Parathyroid adenoma (tissue), 2 donors: ENCODE data around the gene MTX2.

Source experiments
- H2AFZ ChIP-seq: fragments of 300-600 bp; sonication (generic); one replicate; pipeline ENCODE4 v1.7.0; 2017; ENCODE audit warnings: antibody characterized with exemption, mild to moderate bottlenecking
- H3K27ac ChIP-seq: fragments of 300-600 bp; sonication (generic); one replicate; pipeline ENCODE4 v1.7.0; 2017
- H3K27me3 ChIP-seq: fragments of 300-600 bp; sonication (generic); one replicate; pipeline ENCODE4 v1.7.0; 2017; ENCODE audit warnings: low read length; ENCODE audit not compliant: control insufficient read depth, insufficient read depth
- H3K36me3 ChIP-seq: fragments of 300-600 bp; sonication (generic); one replicate; pipeline ENCODE4 v1.7.0; 2017; ENCODE audit warnings: low read length; ENCODE audit not compliant: control insufficient read depth, insufficient read depth
- H3K4me1 ChIP-seq: fragments of 300-600 bp; sonication (generic); one replicate; pipeline ENCODE4 v1.7.0; 2017; ENCODE audit warnings: control low read depth
- H3K4me2 ChIP-seq: fragments of 300-600 bp; sonication (generic); one replicate; pipeline ENCODE4 v1.7.0; 2017; ENCODE audit warnings: low read length
- H3K4me3 ChIP-seq: fragments of 300-600 bp; sonication (generic); one replicate; pipeline ENCODE4 v1.7.0; 2017; ENCODE audit warnings: low read depth, low read length
- H3K79me2 ChIP-seq: fragments of 300-600 bp; sonication (generic); one replicate; pipeline ENCODE4 v1.7.0; 2017; ENCODE audit warnings: control low read depth
- H3K9ac ChIP-seq: fragments of 300-600 bp; sonication (generic); one replicate; pipeline ENCODE4 v1.7.0; 2017; ENCODE audit warnings: mild to moderate bottlenecking
- H3K9me3 ChIP-seq: fragments of 300-600 bp; sonication (generic); one replicate; pipeline ENCODE4 v1.7.0; 2017; ENCODE audit warnings: low read length; ENCODE audit not compliant: control insufficient read depth
- TF ChIP-seq, protein P1 (sequence below): fragments of 300-600 bp; sonication (generic); IDR thresholded peaks from one replicate; pipeline ENCODE4 v1.7.0; 2017; ENCODE audit warnings: antibody characterized with exemption, mild to moderate bottlenecking
- donor health status: primary hyperparathyroidism.

The MTX2 gene

DNA sequence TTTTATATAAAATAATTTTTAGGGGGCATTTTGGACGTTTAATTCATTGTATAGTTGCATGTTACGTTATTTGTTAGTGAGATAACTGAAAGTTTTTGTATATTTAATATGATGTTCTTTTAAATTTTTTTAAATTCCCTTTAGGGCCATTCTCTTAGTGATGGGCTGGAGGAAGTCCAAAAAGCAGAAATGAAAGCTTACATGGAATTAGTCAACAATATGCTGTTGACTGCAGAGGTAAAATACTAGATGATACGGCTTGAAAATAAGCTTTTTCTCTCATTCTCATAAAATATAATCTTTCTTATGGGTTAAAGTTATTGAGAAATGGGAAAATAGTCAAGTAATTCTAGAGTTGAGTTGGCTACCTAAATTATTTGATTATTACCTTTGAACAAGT lies 58.9 kb downstream of the MTX2 start:
- Histone ChIP-seq H3K9ac (no peak overlapping the region), H3K27me3 (no peaks in the 10 kb centered on the region), H3K9me3 (no peaks in the 10 kb centered on the region), H3K4me3 (no peak overlapping the region), H3K79me2 (no peaks in the 10 kb centered on the region), H3K4me2 (no peak overlapping the region), H2AFZ (no peak overlapping the region), H3K27ac (no peak overlapping the region), H3K4me1 (no peaks in the 10 kb centered on the region), H3K36me3 (no peaks in the 10 kb centered on the region)
- TF ChIP-seq, protein P1, sequence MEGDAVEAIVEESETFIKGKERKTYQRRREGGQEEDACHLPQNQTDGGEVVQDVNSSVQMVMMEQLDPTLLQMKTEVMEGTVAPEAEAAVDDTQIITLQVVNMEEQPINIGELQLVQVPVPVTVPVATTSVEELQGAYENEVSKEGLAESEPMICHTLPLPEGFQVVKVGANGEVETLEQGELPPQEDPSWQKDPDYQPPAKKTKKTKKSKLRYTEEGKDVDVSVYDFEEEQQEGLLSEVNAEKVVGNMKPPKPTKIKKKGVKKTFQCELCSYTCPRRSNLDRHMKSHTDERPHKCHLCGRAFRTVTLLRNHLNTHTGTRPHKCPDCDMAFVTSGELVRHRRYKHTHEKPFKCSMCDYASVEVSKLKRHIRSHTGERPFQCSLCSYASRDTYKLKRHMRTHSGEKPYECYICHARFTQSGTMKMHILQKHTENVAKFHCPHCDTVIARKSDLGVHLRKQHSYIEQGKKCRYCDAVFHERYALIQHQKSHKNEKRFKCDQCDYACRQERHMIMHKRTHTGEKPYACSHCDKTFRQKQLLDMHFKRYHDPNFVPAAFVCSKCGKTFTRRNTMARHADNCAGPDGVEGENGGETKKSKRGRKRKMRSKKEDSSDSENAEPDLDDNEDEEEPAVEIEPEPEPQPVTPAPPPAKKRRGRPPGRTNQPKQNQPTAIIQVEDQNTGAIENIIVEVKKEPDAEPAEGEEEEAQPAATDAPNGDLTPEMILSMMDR = no peak

DNA sequence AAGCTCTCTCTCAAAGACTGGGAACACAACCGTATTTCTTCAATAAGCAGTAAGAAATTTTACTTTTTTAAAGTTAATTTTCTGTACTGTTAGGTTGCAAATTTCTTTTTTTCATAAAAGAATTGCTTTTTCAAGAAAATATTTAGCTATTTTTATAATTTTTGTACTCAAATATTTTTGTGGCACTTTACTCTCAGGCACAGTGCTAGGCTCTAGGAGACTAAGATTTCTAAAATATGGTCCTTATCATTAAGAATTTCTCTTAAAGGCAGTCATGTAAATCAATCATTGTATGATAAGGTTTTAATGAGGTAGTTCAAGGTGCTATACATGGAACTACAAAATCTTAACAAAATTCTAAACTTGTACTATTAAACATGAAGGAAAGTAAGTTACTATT lies 61.4 kb downstream of the MTX2 start:
- H3K27ac ChIP-seq = no peak overlapping the region
- TF ChIP-seq, protein P1 = no peak

DNA sequence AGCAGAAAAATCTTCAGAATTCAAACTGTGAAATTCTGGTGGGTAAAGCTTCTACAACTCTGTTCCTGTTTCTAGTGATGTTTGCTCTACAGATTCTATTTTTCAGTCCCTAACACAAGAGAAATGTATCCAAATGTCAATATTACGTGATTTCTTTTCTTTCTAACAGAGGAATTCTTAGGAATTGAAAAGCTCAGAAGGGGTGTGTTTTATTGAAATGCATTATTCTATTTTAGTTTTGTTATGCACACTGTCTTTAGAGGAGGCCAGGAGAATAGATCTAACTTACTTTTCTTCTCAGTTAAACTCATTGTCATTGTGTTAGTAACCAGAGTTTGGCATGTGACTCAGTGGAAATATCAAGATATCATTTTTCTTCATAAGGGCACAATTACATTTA lies 62.4 kb downstream of the MTX2 start:
- Histone ChIP-seq H3K9me3 (no peaks in the 10 kb centered on the region), H3K36me3 (no peaks in the 10 kb centered on the region), H3K4me1 (no peaks in the 10 kb centered on the region), H3K27ac (no peak overlapping the region), H3K9ac (no peak overlapping the region), H3K79me2 (no peaks in the 10 kb centered on the region), H3K4me2 (no peak overlapping the region), H3K27me3 (no peaks in the 10 kb centered on the region), H3K4me3 (no peak overlapping the region), H2AFZ (no peak overlapping the region)
- TF ChIP-seq, protein P1 = no peak

More for the DNA sequence above, 61.4 kb downstream of the MTX2 start:
- Histone ChIP-seq H3K4me1 (no peaks in the 10 kb centered on the region), H3K9ac (no peak overlapping the region), H3K4me2 (no peak overlapping the region), H3K79me2 (no peaks in the 10 kb centered on the region), H3K27me3 (no peaks in the 10 kb centered on the region), H3K4me3 (no peak overlapping the region), H2AFZ (no peak overlapping the region), H3K36me3 (no peaks in the 10 kb centered on the region), H3K9me3 (no peaks in the 10 kb centered on the region)

DNA sequence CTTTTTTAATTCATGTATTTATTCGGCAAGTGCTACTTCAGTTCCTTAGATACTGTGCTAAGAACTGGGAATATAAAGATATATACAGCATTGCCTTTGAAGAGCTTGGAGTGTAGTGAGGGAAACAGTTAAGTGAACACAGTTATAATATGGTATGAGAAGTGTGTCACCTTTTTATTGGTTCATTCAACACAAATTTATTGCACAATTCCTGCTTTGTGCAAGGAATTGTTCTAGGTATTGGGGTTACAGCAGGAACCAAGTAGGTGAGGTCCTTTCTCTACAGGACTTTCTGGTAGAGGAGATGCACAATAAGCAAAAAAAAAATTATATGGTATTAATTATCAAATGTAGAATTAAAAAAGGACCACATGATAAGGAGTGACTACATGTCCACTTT lies 65.5 kb downstream of the MTX2 start:
- H3K4me2 ChIP-seq = no peak overlapping the region
- no peaks in the 10 kb centered on the region for H3K27me3 ChIP-seq
- H3K79me2 ChIP-seq = no peaks in the 10 kb centered on the region
- no peaks in the 10 kb centered on the region for H3K36me3 ChIP-seq
- H3K4me3 ChIP-seq = no peak overlapping the region
- TF ChIP-seq, protein P1 = no peak
- H3K27ac ChIP-seq = no peak overlapping the region
- H3K9ac ChIP-seq = no peak overlapping the region
- no peaks in the 10 kb centered on the region for H3K4me1 ChIP-seq
- H2AFZ ChIP-seq = no peak overlapping the region
- H3K9me3 ChIP-seq = no peaks in the 10 kb centered on the region

DNA sequence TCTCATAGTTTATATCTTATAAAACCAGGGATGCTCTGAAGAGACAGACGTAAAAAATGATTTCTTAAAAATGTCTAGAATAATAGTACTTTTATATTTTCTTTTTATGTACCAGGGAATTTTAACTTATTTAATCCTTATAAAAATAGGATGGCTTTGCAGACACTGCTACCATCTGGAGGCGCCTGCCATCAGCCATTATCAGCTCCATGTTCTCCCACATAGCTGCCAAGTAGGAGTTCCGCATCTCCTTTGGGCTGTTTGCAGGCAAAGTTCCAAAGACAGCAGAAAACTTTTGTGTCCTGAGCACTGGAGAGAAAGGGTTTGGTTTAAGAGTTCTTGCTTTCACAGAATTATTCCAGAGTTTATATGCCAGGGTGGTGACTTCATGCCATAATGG lies 69.2 kb downstream of the MTX2 start:
- Histone ChIP-seq H3K9me3 (no peaks in the 10 kb centered on the region), H3K79me2 (no peaks in the 10 kb centered on the region), H3K4me1 (no peaks in the 10 kb centered on the region), H3K4me3 (no peak overlapping the region), H3K27ac (no peak overlapping the region), H3K36me3 (no peaks in the 10 kb centered on the region), H2AFZ (no peak overlapping the region), H3K4me2 (no peak overlapping the region), H3K9ac (no peak overlapping the region), H3K27me3 (no peaks in the 10 kb centered on the region)
- TF ChIP-seq, protein P1 = no peak
